DLD1 (cell line): ENCODE results near the gene SOAT2.
"Not testable (repeated sequence)": the region's sequence is repeated elsewhere in the genome, so short reads cannot be mapped to it uniquely, and the experiment has no call there.

ENCODE experiments used
- in situ Hi-C: cut with HindIII; loops from 2 replicates; pipeline ENCODE4 v1.10.0; 2017; ENCODE audit warnings: low sequenced_read_pairs

SOAT2 gene

DNA sequence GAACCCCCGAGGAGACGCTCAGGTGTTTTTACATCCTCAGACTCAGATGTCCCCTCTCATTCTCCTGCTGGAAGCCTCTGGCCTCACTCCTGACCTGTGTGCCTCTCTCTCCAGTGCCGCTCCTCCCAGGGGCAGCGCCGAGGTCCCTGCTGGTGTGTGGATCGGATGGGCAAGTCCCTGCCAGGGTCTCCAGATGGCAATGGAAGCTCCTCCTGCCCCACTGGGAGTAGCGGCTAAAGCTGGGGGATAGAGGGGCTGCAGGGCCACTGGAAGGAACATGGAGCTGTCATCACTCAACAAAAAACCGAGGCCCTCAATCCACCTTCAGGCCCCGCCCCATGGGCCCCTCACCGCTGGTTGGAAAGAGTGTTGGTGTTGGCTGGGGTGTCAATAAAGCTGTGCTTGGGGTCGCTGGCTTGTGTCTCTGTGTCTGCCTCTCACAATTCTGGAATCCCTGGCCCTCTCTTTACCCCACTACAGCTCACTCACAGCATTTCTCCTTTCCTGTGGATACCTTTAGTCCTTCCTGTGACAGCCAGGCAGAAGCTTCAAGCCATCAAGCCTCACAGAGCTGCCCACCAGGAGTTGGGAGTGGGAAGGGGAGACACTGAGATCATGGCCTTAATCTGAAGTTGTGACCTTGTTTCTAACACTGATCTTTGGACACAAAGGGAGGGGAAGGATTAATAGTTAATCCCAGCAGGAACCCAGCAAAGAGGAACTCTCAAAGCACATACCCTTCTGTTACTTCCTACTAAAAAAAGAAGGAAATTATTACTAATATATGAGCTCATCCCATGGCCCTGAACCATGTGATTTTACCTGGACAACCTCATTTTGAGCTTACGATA is 1.1 kb upstream of the SOAT2 start:
- in situ Hi-C loops, result no loop called here

DNA sequence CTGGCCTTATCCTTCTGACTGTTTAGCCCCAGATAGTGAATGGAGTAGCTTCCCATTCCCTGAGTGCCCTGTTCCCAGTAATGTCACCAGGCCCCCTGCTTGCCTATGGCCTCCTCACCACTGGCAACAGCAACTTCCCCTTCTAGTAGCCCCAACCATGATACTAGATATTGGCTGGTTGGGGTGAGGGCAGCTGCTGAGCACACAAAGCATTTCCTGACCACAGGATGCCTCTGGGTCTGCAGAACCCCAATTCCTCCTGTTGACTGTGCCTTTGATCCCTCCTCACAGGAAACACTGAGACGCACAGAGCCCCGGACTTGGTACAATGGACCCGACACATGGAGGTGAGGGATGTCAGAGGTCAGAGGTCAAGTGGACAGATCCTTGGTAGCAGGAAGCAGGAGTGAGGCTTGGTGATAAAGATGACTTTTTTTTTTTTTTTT is 597 bp downstream of the SOAT2 start:
- in situ Hi-C loops, result no loop called here

DNA sequence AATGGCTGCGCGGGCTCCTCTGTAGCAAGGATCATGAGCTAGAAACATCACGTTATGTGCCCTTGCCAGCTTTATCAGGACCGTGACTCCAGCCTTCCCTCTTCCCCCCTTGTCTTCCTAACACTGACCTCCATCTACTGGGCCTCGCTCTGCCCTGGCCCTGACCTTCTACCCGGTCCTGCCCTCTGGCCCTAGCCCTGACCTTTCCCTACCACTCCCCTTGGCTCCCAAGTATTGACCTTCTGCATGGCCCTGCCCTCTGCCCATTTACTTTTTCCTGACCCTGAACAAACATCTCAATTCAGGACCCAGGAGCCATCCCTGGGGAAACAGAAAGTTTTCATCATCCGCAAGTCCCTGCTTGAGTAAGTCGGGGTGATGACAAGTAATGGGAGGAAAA is 2.0 kb downstream of the SOAT2 start:
- in situ Hi-C loops, result no loop called here

DNA sequence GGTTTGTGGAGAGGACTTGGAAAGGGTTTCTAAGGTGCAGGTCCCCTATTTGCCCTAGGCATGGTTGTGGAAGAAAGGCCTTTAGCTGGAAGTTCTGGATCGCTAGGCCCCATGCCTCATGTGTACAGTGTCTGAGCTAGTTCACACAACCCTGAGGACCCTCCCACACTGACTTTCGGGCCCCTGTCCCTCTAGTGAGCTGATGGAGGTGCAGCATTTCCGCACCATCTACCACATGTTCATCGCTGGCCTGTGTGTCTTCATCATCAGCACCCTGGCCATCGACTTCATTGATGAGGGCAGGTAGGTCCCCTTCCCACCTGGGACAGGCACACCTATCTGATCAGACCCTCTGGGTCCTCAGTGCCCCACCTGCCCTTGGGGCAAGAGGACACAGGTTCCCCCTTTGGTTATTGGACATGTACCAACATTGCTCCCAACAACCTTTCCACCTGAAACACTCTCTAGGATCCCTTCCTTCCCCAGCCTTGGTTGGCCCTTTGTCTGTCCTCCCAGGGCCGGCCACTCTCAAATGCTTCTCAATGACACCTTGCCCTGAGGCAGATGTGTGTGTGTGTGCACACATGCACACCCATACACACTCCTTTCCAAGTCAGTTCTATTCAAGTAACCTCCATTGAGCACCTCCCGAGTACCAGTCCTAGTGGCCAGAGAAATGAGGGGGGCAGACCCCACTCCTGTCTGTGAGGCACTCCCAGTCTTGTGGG is 2.6 kb downstream of the SOAT2 start:
- in situ Hi-C loops, result no loop called here

GRCh38 chr12:53107122-53107521 is 3.8 kb downstream of the SOAT2 start:
- in situ Hi-C loops, result no loop called here

GRCh38 chr12:53112431-53112830 is 9.1 kb downstream of the SOAT2 start:
- in situ Hi-C loops, result not testable (repeated sequence)

DNA sequence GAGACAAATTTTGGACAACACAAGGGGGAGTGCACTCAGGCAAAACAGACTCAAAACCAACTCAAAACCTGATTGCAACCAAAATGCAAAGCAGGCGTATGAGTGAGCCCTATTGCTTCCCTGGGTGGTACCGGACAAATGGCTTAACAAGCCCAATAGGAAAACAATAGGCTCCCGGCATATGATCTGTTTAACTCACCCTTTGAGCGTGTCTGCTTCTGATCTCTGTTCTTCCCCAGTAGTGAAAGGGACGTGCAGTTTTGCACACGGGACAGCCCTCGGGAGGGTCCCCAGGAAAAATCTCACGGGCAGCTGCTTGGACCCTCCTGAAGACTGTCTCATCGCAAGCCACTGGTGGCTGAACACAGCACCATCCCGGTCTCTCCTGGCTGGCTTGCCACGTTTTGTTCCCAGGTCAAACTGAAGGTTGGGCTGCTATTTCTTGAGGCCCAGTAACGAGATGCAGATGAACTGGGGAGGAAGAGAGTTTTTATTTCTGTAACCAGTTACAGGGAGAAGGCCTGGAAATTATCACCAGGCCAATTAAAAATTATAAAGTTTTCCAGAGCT is 9.9 kb downstream of the SOAT2 start:
- in situ Hi-C loops, result no loop called here

DNA sequence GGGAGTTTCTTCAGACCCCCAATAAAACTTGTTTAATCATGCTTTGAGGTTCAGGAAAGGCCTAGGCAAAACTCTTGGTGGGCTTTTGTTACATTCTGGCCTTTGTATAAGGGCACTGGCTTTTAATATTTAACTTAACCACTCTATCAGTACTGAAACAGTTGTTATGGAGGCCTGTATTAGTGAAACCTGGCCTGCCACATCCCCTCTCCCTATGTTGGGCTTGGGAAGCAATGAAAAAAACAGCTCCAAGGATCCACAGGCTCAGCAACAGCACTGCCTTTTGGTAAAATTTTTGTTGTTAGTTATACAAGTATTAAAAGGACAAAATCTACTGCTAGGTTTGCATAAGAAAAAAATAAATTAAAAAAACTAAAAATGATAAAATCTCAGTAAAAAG is 10.7 kb downstream of the SOAT2 start:
- in situ Hi-C loops, result no loop called here

GRCh38 chr12:53115112-53115890 is 12.0 kb downstream of the SOAT2 start:
- in situ Hi-C loops, result no loop called here

GRCh38 chr12:53115891-53116648 is 12.8 kb downstream of the SOAT2 start:
- in situ Hi-C loops, result no loop called here

DNA sequence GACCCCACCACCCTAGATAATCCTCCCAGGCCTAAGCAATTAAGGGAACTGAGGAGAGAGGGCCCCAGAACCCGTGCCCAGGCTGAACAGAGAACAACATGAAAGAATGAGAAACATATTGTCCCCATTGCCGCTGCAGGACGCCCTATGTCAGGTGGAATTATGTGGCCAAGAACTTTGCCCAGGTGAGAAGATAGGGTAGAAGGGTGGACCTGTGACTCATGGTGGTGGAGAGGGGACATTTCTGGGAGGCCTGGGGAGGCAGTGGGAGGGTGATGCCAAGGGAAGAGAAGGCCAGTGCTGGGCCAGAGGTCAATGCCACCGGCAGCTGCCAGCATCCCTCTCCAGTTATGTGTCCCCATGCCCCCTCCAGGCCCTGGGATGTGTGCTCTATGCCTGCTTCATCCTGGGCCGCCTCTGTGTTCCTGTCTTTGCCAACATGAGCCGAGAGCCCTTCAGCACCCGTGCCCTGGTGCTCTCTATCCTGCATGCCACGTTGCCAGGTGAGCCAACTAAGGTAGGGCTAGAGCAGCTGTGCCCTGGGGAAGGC is 15.5 kb downstream of the SOAT2 start:
- in situ Hi-C loops, result no loop called here

DNA sequence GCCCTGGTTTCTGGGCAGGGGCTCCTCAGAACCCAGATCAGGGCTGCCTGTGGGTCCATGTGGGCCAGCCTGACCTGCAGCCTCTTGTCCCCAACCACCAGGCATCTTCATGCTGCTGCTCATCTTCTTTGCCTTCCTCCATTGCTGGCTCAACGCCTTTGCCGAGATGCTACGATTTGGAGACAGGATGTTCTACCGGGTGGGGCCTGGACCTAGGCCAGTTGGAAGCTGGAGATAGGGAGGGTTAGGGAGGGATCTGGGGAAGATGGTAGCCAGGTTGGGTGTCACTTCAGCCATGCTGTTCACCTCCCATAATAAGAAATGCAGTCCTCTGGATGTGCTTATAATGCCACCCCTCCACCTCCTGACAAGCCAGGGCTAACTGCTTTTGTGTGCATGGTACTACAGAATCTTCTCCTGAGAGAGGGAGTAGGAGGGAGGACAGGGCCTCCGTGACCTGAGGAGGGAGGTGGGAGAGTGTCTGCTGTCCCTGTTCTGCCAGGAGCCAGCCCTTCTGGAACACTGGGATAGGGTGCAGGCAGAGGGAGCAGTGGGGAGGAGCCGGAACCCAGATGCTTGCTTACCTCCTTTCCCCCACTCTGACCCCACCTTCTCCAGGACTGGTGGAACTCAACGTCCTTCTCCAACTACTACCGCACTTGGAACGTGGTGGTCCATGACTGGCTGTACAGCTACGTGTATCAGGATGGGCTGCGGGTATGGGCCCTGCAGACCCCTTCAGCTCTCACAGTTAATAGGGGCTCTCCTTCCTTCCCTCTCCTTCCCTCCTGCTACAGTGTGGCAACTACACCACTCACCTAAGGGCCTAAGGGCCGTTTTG is 17.6 kb downstream of the SOAT2 start:
- in situ Hi-C loops, result no loop called here

DNA sequence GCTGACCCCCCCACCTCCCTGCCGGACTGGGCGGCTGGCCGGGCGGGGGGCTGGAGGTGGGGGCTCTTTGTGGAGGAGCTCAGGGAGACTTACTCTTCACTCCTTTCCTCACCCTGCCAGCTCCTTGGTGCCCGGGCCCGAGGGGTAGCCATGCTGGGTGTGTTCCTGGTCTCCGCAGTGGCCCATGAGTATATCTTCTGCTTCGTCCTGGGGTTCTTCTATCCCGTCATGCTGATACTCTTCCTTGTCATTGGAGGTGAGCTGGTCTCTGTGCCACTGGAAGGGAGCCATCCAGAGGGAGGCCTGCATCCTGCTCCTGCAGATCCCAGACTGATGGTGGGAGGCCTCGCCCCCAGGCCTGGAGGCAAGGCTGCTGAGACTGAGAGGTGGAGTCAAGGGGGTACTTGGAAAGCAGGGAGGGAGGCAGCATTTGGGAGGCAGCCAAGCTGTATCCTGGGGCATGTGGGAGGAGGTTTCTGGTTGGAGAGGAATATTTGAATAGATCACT is 19.7 kb downstream of the SOAT2 start:
- in situ Hi-C loops, result no loop called here

GRCh38 chr12:53123578-53124351 is 20.5 kb downstream of the SOAT2 start:
- in situ Hi-C loops, result no loop called here

GRCh38 chr12:53124352-53124723 is 21.1 kb downstream of the SOAT2 start:
- in situ Hi-C loops, result no loop called here

DNA sequence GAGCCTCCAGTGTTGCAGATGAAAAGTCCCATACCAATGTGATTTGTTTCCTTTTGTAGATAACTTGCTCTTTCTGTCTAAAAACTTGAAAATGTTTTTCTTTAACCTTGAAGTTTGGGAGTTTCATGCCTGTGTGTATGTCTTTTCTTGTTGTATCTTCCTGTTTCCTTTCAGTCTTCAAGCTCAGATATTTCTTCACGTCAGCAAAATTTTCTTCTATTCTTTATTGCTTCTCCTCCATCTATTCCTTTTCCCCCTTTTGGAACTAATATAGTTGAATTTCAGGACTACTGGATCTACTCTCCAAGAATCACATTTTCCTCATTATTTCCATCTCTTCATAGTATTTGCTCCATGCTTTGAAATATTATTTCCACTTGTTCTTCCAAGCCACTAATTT is 23.9 kb downstream of the SOAT2 start:
- in situ Hi-C loops, result no loop called here

DNA sequence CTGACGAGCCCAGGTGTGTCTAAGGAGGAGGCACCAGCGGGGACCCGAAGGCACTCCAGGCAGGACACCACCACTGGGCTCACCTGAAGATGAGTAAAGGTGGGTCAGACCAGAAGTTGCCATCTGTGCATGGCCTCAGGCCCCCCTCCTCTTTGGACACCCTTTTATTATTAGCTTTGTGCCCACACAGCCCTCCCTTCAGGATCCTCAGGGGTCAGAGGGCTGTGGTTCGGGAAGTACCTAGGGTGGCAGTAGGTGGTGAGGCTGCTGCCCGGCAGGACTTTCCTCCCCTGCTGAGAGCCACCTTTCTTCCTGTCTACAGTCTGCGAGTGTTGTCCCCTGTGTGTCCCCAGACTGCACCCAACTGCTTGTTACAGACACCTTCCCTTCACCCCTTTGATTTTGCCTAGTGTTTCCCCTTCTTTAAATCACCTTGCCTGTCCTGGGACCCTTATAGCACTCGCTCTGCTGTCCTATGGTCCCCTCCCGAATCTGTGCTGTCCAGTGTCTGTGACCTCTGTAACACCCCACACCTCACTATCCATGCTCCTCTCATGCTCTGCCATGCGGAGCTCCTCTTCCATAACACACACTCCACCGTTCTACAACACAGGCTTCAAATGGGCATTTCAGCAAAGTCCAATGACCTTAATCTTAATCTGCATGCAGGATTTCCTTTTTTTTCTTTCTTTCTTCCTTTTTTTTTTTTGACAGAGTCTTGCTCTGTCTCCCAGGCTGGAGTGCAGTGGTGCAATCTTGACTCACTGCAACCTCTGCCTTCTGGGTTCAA is 25.7 kb downstream of the SOAT2 start:
- in situ Hi-C loops, result no loop called here

DNA sequence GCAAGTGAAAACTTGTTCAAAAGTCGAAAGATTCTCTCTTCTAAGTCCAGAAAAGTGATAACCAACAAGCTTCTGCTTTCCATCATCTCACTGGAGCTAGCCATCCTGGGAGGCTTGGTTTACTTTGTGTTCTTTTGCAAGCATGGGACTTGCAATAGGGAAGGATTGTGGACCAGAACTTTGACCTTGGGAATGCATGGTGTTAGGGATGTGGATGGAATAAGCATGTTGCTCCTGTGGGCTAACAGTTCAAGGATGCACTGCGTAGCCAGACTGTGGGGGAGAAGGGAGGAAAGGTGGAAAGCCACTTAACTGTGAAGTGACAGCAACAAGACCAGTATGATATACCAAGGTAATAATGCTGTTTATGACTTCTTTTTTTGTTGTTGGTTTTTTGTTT is 28.6 kb downstream of the SOAT2 start:
- in situ Hi-C loops, result no loop called here
